ENCODE measurements around the gene BIK. TPM values are rescaled to one million over a fixed set of nuclear protein-coding genes. Genes with fewer than 3 reads are reported as not detected.

The BIK gene, protein sequence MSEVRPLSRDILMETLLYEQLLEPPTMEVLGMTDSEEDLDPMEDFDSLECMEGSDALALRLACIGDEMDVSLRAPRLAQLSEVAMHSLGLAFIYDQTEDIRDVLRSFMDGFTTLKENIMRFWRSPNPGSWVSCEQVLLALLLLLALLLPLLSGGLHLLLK
- polyA plus RNA-seq (ENCODE audit: insufficient read length in 12 of 12), result 1 to 10 TPM in 1 of 12 donors, under 1 TPM in 2, not detected in 9; 0.16 to 1.4 (median 0.81) TPM
- long read RNA-seq, donor 1, result 0 reads
- long read RNA-seq, donor 2, partial matches to known transcripts, result 0 of 1 reads
- long read RNA-seq, donor 2, other reads (novel, unspliced or antisense), result 0 of 1 reads
- long read RNA-seq, donor 3, result 0 reads
- long read RNA-seq, donor 4, result 0 reads
- long read RNA-seq, donor 5, partial matches to known transcripts, result 0 of 1 reads
- long read RNA-seq, donor 5, other reads (novel, unspliced or antisense), result 0 of 1 reads
- long read RNA-seq, donor 6, result 0 reads
- long read RNA-seq, donor 7, result 0 reads
- long read RNA-seq, donor 8, result 0 reads
- long read RNA-seq, donor 9, result 0 reads
- long read RNA-seq, donor 10, result 0 reads
- long read RNA-seq, donor 11, result 0 reads

- DNase-seq, result no peak
These were observed at the start of gene BIK for GRCh38 chr22:43110444-43110926. Gene BIK (plus strand): TSS chr22:43110750. CDS start chr22:43124023, 13,273 bp downstream.

DNA sequence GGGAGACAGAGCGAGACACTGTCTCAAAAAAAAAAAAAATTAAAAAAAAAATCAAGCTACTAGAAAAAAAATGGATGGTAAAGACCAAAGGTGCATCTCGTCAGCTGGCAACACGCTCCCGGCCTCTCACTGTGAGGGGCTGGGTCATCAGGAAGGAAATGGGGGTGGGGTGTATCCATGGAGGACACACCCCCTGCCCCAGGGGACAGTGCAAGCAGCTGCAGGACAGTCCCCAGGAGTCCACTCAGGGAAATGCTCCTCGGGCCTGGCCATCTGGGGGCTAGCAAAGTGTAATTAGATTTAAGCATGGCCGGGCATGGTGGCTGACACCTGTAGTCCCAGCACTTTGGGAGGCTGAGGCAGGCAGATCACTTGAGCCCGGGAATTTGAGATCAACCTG lies 44.4 kb upstream of the BIK start:
- no peak for DNase-seq

- no peak for DNase-seq
These were observed 43.6 kb upstream of the BIK start for GRCh38 chr22:43066844-43067385.

DNA sequence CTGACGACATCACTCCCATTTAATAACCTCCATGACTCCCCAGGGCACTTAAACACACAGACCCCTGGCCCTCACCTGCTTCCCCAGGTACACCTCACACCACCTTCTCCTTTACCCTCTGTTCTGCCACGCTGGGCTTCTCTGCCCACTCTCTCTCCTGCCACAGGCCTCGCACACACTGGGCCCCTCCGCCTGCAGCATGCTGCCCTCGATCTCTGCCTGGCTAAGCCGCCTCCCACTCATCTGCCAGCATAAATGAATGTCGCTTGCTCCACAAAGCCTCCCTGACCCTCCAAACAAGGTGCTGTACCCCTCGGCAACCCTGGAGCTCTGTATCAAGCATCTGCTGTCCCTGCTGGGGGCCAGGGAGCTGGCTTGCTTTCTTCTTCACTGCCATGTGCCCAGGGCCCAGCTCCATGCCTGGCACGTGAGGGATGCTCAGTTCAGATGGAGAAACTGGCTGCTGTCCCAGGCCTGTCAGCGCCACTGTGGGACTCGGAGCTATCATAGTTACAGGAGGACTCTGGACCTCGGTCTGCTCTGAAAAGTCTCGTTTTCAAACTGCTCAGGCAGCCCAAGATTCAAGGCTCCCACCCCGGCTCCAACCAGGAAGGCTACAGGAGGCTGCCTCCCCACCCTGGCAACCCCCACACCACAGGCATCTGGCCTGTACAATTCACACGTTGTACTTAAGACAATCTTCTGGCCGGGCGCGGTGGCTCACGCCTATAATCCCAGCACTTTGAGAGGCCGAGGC lies 33.3 kb upstream of the BIK start:
- no peak for DNase-seq

- no peak for DNase-seq
These were observed 32.0 kb upstream of the BIK start for GRCh38 chr22:43078522-43078921.

DNA sequence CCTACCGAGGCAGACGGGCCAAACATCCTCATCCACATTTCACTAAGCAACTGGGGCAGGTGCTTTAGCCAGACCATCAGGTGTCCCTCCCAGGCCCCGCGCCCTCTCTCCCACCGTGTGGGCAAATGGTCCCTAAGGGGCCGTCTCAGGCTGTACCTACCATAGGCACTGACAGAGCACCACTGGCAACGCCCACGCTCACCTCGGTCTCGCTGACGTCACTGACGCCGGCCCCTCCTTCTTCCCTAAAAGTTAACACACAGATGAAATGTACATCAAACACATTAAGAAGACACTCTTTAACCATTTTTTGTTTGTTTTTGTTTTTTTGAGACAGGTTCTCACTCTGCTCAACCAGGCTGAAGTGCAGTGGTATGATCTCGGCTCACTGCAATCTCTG lies 30.8 kb upstream of the BIK start:
- no peak for DNase-seq

- DNase-seq, result no peak
These were observed 29.9 kb upstream of the BIK start for GRCh38 chr22:43080616-43081015.

- DNase-seq, result no peak
These were observed 28.6 kb upstream of the BIK start for GRCh38 chr22:43081968-43082367.

DNA sequence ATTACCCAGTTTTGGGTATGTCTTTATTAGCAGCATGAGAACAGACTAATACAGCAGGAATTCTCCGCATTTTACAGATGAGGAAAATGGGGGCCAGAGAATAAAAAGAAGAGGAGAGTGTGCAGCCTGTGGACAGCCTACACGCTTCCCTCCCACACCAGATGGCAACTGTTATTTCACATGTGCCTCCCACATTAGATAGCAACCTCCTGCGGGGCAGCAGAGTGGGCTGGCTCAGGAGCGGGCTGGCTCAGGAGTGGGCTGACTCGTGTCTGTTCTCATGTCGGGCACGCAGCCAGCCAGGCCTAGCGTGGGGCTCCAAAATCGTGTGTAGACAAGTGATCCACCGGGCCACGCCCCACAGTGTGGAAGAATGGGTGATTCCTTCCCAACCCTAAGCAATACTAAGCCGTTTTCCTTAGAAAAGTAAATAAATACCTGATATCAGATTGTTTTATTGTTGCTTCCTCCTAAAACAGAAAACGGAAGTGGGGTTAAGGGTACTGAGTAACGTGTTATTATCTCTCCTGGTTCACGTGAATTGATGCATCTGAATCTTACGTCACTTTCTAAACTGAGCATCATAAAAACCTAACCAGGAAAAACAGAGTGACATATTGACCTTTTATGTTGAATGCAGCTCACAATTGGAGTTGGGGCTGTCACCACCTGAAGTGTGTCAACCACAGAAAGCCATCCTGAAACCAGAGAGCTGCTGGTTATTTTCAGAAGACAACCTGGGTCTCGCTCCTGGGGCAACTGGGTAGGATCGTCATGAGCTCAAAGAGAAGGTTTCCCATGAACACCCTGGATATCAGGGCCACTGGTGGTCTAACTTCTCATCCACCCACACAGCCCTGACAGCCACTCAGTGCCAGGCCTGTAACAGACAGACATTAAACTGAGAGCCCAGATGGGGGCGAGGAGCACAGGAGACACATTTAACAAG lies 24.6 kb upstream of the BIK start:
- no peak for DNase-seq

DNA sequence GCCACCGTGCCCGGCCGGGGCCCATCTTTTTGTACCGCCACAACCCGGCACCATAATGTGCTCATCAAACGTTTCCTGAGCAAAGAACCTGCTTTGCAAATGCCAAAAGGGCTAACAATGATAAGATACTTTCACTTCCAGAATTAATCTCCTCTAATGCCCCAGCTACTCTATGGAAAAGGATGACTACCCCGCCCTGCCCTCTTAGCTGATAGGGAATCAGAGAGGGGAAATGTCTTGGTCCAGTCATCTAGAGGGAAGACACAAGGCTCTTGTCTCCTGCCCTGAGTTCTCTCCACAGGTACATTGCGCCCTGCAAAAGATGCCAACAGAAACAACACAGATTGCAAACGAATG lies 21.9 kb upstream of the BIK start:
- DNase-seq, result no peak

DNA sequence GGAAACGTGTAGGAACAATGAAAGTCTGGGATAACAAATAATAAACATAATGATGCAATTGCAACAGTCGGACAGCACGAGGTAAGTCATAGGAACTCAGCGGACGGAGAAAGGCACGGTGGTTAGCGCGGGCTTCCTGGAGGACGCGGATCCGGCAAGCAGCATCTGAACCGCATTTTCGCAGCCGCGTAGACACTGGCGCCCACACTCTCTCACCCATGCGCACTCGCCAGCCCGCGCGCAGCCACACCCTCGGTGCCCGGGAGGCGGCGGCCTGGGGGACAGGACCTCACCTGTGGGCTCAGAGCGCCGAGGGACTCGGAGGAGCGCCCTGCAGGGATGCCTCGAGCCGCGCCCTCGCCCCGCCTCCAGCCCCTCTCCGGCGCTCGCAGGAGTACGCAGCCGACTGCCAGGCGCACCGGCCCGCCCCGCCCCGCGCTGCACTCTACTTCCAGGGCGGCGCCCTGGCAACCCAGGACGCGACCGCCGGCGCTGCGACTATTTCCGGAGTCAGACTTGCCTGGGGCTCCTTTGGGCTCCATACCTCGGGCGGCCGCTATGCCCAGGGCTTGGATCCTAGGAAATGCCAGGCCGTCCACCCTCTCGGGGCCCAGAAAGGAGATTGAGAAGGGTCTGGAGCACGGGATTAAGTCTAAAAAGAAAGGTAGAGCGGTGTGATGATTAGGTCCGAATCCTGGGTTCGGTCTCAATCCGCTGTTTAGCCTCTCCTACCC lies 21.4 kb upstream of the BIK start, which contains the start of gene TTLL1:
Gene TTLL1 (minus strand): TSS at position 408 of the 734 bp plus-strand sequence. CDS start 13,805 bp downstream, outside the sequence.
- peak; percentile 85 for DNase-seq

DNA sequence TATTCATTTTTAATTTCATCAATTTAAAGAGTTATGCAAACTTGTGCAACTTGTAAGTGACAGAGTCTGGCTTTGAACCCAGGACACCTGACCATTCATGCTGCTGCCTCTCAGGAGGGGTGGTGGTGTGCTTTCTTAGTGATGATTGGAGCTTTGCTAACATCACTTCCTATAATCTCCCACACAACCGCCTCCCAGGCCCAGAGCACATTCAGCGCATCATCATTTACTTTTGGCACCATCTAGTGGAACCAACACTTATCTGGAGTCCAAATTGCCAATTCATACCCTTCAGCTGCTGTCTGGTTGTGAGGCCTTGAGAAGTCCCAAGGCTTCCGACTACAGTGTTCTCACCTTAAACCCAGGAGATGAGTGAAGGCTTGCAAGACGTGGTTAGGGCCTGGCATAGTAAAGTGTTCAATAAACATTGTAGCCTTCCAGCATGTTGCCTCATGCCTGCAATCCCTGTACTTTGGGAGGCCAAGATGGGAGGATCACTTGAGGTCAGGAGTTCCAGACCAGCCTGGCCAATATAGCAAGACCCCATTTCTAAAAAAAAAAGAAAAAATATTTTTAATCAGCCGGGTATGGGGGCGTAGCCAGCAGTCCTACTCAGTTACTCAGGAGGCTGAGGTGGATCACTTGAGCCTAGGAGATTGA lies 20.3 kb upstream of the BIK start:
- peak; percentile 67 for DNase-seq

DNA sequence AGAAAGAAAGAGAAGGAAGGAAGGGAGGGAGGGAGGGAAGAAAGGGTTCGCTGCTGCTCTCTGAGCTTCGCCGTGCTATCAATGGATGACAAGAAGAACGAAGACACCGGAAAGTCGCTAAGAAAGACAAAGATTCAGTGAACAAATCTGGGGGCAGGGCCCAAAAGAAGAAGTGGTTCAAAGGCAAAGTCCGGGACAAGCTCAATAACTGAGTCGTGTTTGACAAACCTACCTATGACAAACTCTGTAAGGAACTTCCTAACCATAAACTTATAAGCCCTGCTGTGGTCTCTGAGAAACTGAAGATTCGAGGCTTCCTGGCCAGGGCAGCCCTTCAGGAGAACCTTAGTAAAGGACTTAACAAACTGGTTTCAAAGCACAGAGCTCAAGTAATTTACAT lies 18.5 kb upstream of the BIK start:
- DNase-seq, result no peak

- no peak for DNase-seq
These were observed 16.5 kb upstream of the BIK start for GRCh38 chr22:43094085-43094484.

GRCh38 chr22:43094551-43094950 lies 16.0 kb upstream of the BIK start:
- no peak for DNase-seq

DNA sequence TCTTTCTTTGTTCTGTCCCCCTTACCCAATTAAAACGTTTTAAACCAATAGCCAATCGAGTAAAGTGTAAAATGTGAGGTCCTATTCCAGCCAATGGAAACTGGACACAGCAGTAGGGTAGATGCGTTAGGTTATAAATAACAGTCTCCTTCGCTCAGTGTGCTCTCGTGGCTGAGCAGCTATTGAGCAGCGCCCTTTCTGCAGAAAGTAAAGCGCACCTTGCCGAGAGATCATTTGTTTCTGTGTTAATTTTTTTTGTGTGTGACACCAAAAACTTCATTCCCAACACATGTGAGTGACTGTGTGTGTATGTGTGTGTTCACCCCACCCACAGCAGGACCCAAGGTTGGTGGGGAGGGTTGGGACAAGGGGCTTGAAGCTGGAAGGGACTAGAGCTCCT lies 14.1 kb upstream of the BIK start:
- no peak for DNase-seq

DNA sequence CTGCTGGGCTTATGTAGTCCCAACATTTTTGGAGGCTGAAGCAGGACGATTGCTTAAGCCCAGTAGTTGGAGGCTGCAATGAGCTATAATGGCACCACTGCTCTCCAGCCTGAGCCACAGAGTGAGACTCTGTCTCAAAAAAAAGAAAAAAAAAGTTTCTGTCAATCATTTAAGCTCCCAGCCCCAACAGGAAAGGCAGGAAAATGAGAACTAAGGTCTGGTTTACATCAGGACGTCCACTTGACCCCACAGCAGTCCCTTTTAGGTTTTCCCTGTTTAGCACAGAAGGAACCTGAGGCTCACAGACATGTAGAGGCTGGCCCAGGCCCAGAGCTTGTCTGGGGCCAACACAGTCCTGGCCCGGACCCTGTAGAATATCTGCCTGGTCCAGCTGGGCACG lies 12.2 kb upstream of the BIK start:
- DNase-seq, result no peak

DNA sequence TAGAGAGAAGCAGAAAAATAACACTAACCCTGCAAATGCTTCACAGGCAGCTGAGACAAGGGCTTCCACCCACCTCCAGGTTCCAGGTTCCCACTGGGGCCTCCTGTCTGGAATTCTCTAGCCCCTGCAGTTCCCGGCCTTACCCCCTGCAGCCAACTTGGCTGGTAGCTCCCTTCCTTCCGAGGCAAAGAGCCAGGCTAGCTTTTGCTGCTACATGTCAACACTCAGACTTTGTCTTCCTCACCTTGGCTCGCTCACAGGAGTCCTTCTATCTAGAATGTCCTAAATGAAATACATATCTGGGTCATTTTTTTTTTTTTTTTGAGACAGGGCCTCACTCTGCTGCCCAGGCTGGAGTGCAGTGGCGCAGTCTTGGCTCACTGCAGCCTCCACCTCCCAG lies 11.5 kb upstream of the BIK start:
- DNase-seq, result no peak

DNA sequence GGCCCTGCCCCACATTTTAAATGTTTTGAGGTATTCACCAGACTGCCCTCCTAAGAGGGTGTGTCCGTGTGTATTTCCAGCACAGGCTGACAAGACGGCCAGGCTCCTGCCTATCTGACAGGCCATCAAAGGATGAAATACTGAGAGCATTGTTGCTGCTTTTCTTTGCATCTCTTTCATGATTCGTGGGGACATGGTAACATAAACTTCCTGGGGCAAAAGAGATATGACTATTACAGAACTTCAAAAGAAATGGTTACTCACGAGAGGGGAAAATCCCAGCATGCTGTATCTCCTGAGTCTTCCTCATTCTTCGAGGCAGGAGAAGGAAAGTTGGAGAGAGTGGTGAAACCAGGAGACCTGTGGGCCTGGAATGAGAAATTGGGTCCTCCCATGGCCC lies 10.3 kb upstream of the BIK start:
- DNase-seq, result no peak

DNA sequence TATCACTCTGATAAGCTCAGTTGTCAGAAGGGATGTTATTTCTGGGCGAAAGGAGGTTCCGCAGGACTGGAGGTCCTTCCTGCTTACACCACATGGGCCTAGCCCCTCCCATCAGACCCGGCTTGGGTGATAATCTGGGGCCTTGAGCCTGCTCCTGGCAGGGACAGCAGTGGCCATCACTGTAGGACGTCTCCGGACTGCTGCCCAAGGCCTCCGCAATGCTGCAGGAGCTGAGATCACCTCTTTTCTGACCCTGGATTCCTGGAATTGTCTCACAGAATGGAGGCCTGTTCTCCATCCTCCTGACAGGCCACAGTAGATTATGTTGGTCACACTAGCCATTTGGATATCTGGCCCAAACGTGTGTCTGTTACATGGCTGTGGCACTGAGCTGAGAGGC lies 9.2 kb upstream of the BIK start:
- no peak for DNase-seq

Data from muscle of arm (tissue), 14 donors.